Measurements from ENCODE around the gene SIK3. TPM values are rescaled to one million over a fixed set of nuclear protein-coding genes. Genes with fewer than 3 reads are reported as not detected.
A peak's percentile ranks its signal among the peaks of the same experiment; 100 is the strongest.

The SIK3 gene
- total RNA-seq, 1 donor from 2014 or later = 88.4 TPM

DNA sequence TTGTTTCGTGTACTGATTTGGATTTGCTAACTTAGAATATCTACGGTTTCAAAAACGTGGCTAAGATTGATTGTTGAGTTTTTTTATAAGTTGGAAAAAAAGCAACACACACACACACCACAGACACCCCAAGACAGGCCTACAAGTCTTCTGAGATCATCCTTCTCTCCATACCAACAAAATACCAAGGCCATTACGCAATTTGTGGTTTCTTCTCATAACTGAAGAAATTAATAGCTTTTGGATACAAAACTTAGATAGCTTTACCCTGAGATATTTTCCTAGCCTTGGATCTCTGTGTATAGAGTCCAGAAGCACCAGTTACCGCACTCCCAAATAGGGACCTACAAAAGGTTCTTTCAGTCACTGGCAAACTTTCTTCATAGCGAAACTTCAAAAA, 113.6 kb downstream of the SIK3 start:
- Mint-ChIP-seq H3K27me3 (no peaks in the 10 kb centered on the region), H3K9me3 (no peaks in the 10 kb centered on the region), H3K4me3 (no peak overlapping the region), H3K4me1 (peaks cover 94% of the 10 kb centered on the region), H3K36me3 (ENCODE audit: low read depth) (peaks cover 6% of the 10 kb centered on the region), H3K27ac (peak overlapping the region; percentile 35)
- ATAC-seq (ENCODE audit: low read depth) = no peak
- TF ChIP-seq CTCF (IDR thresholded peaks at IDR 0.05) = no peak
- ChIA-PET CTCF (interaction anchor here (0.8 kb wide), 1 partner anchor 9 kb away, joined by 3 read pairs; no protein-coding TSS in a partner anchor), POLR2A (interaction anchor here (0.6 to 1.8 kb wide), 3 partner anchors 35 to 78 kb away, joined by 3 to 5 read pairs (median 5); no protein-coding TSS in a partner anchor)
- DNase-seq = no peak
- intact Hi-C loops (cut with micrococcal nuclease) = no loop called here

DNA sequence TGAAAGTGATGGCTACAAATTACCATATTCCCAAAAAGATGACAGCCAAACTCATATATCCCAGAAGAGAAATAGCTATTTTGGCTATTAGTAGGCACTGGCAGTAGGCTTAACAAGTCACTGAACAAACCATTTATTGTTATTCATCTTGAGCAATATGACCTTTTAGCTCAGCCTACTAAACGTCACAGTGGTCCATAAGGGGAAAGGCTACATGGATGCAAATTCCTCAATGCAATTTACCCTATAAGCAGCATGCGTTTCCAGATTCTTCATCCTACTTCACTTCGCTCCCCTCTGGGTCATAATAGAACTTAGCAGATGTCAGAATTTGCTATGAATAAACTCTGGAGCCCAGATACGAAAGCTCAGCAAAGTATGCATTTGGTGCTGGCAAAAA, 114.0 kb downstream of the SIK3 start:
- Mint-ChIP-seq H3K36me3 (ENCODE audit: low read depth) (peaks cover 6% of the 10 kb centered on the region), H3K27ac (no peak overlapping the region), H3K27me3 (no peaks in the 10 kb centered on the region), H3K4me3 (no peak overlapping the region), H3K9me3 (no peaks in the 10 kb centered on the region), H3K4me1 (peaks cover 94% of the 10 kb centered on the region)
- intact Hi-C loops (cut with micrococcal nuclease) = no loop called here
- no peak for TF ChIP-seq CTCF (IDR thresholded peaks at IDR 0.05)
- ATAC-seq (ENCODE audit: low read depth) (no peak), DNase-seq (no peak)
- ChIA-PET POLR2A (interaction anchor here (0.8 to 1.8 kb wide), 5 partner anchors 16 to 79 kb away, joined by 3 to 14 read pairs (median 5); no protein-coding TSS in a partner anchor), CTCF (interaction anchor here (0.8 kb wide), 1 partner anchor 9 kb away, joined by 3 read pairs; no protein-coding TSS in a partner anchor)

- peaks cover 8% of the 10 kb centered on the region for H3K36me3 Mint-ChIP-seq (ENCODE audit: low read depth)
- DNase-seq = no peak
- no peaks in the 10 kb centered on the region for H3K9me3 Mint-ChIP-seq
- H3K27me3 Mint-ChIP-seq = no peaks in the 10 kb centered on the region
- peak; percentile 14 for ATAC-seq (ENCODE audit: low read depth)
- peaks cover 87% of the 10 kb centered on the region for H3K4me1 Mint-ChIP-seq
- intact Hi-C loops (cut with micrococcal nuclease) = loop anchor here (1.0 to 2.0 kb wide), 3 partner anchors 12 to 81 kb away; no protein-coding TSS in a partner anchor
- CTCF ChIA-PET = interaction anchor here (1.1 kb wide), 1 partner anchor 245 kb away, joined by 4 read pairs; no protein-coding TSS in a partner anchor
- TF ChIP-seq CTCF (IDR thresholded peaks at IDR 0.05) = no peak
- POLR2A ChIA-PET = interaction anchor here (0.8 to 2.3 kb wide), 2 partner anchors 52 to 116 kb away, joined by 3 to 11 read pairs; partner anchors contain the start of gene SIK3
- H3K4me3 Mint-ChIP-seq = peak overlapping the region; percentile 81
- H3K27ac Mint-ChIP-seq = peak overlapping the region; percentile 94
Observed at GRCh38 chr11:116981266-116981885, 116.9 kb downstream of the SIK3 start.

GRCh38 chr11:116980136-116980793, 118.0 kb downstream of the SIK3 start:
- Mint-ChIP-seq H3K27me3 (no peaks in the 10 kb centered on the region), H3K9me3 (no peaks in the 10 kb centered on the region), H3K4me1 (peaks cover 77% of the 10 kb centered on the region), H3K27ac (peak overlapping the region; percentile 94), H3K36me3 (ENCODE audit: low read depth) (peaks cover 10% of the 10 kb centered on the region), H3K4me3 (peak overlapping the region; percentile 81)
- ChIA-PET CTCF (interaction anchor here (1.1 kb wide), 1 partner anchor 53 kb away, joined by 3 read pairs; no protein-coding TSS in a partner anchor), POLR2A (interaction anchor here (1.0 to 2.3 kb wide), 3 partner anchors 40 to 118 kb away, joined by 4 to 11 read pairs (median 6); partner anchors contain the start of gene SIK3)
- DNase-seq (no peak), ATAC-seq (ENCODE audit: low read depth) (peak; percentile 96)
- intact Hi-C loops (cut with micrococcal nuclease) = loop anchor here (1.0 to 2.0 kb wide), 4 partner anchors 9 to 118 kb away; partner anchors contain the start of gene SIK3
- TF ChIP-seq CTCF (IDR thresholded peaks at IDR 0.05) = no peak
